Upper lobe of left lung (tissue), 6 donors: ENCODE measurements around the gene VEGFB. TPM values are rescaled to one million over a fixed set of nuclear protein-coding genes. Genes with fewer than 3 reads are reported as not detected.

ENCODE experiments used
- ATAC-seq, 2 donors: fragments of 200-7000 bp; cut with Tn5 transposase; one replicate each; pipeline ENCODE4 v1.9.1; 2022; ENCODE audit warnings: mild to moderate bottlenecking in 2 of 2, moderate library complexity in 2 of 2; ENCODE audit not compliant: low FRiP score in 2 of 2
- DNase-seq, 2 donors: peaks; one replicate each; pipeline ENCODE4 v3.0.0-alpha.2; 2019 to 2020
- H3K27ac ChIP-seq, 4 donors: fragments of 200-600 bp; sonication (generic); one replicate each; pipeline ENCODE4 v1.5.1; 2016 to 2019
- H3K27me3 ChIP-seq, 4 donors: fragments of 200-600 bp; sonication (generic); one replicate each; pipeline ENCODE4 v1.5.1; 2017 to 2019
- H3K36me3 ChIP-seq, 4 donors: fragments of 200-600 bp; sonication (generic); one replicate each; pipeline ENCODE4 v1.5.1; 2016 to 2019
- H3K4me1 ChIP-seq, 4 donors: fragments of 200-600 bp; sonication (generic); one replicate each; pipeline ENCODE4 v1.5.1; 2018 to 2019
- H3K4me3 ChIP-seq, 4 donors: fragments of 200-600 bp; sonication (generic); one replicate each; pipeline ENCODE4 v1.5.1; 2017 to 2019; ENCODE audit warnings: mild to moderate bottlenecking in 2 of 4, moderate library complexity in 1 of 4
- H3K9me3 ChIP-seq, 4 donors: fragments of 200-600 bp; sonication (generic); one replicate each; pipeline ENCODE4 v1.5.1; 2018 to 2019
- CTCF ChIP-seq, 6 experiments: fragments of 450-650 bp in 4 of 6; fragments of 200-600 bp in 2 of 6; sonication (generic) in 2 of 6; IDR thresholded peaks; one replicate each; pipeline ENCODE4 v1.5.1; 2016 to 2019; ENCODE audit warnings: antibody characterized with exemption in 6 of 6
- EP300 ChIP-seq, 4 donors: sonication (generic); formaldehyde crosslinking; IDR thresholded peaks; one replicate each; pipeline ENCODE4 v1.5.1; 2017; ENCODE audit warnings: antibody characterized with exemption in 4 of 4, control low read depth in 2 of 4
- POLR2A ChIP-seq, 4 donors: fragments of 450-650 bp; IDR thresholded peaks; one replicate each; pipeline ENCODE4 v1.5.1; 2016 to 2017; ENCODE audit warnings: antibody characterized with exemption in 4 of 4, mild to moderate bottlenecking in 2 of 4
- POLR2AphosphoS5 ChIP-seq, 2 donors: sonication (generic); formaldehyde crosslinking; IDR thresholded peaks; one replicate each; pipeline ENCODE4 v1.5.1; 2017; ENCODE audit warnings: antibody characterized with exemption in 2 of 2
- WGBS, 2 donors: methylation state at CpG; one replicate each; pipeline ENCODE4 v1.1.5; 2017 to 2018; 5-methylcytosine and 5-hydroxymethylcytosine counted together
- total RNA-seq, 6 donors: library from RNA; depleted of rRNA in 4 of 6; stranded (reverse); fragments of >200 nt in 4 of 6; gene quantifications; one replicate each; pipeline versions ENCODE4 v1.1.0 to v1.2.1, GENCODE V29; 2016 to 2021
- donor health status: DM: no; HTN: no; CAD: no; lungs with moderate emphysema.
- donor health status: DM: no; HTN: yes; CAD: no; lungs with severe emphysema.

The VEGFB gene
- total RNA-seq, 6 donors from 2014 or later: 25.1 to 171 (median 124) TPM

GRCh38 chr11:64247729-64248531 is 13.5 kb downstream of the VEGFB start:
- Histone ChIP-seq H3K4me1 (peaks cover 40 to 58% (median 48%) of the 10 kb centered on the region in 4 donors), H3K9me3 (no peaks in the 10 kb centered on the region), H3K27me3 (no peaks in the 10 kb centered on the region), H3K27ac (peak overlapping the region; percentile 80 to 91 (median 84)), H3K4me3 (peak overlapping the region; percentile 69 to 79 (median 72)), H3K36me3 (peaks cover 0 to 13% (median 10%) of the 10 kb centered on the region in 4 donors)
- TF ChIP-seq POLR2A (IDR thresholded peaks at IDR 0.05): no peak
- no peak for TF ChIP-seq CTCF (IDR thresholded peaks at IDR 0.05)
- no peak for TF ChIP-seq EP300 (IDR thresholded peaks at IDR 0.05)
- no peak for TF ChIP-seq POLR2AphosphoS5 (IDR thresholded peaks at IDR 0.05)
- DNase-seq: no peak
- ATAC-seq: peak in 1 of 2 donors; percentile 1
- WGBS, 2 donors: 36 to 46% methylated on average over 30 to 31 of the region's 31 CpGs

GRCh38 chr11:64248578-64248977 is 14.2 kb downstream of the VEGFB start:
- Histone ChIP-seq H3K36me3 (peaks cover 0 to 8% (median 7%) of the 10 kb centered on the region in 4 donors), H3K4me3 (no peak overlapping the region), H3K9me3 (no peaks in the 10 kb centered on the region), H3K4me1 (peaks cover 41 to 61% (median 47%) of the 10 kb centered on the region in 4 donors), H3K27me3 (no peaks in the 10 kb centered on the region), H3K27ac (no peak overlapping the region)
- DNase-seq (no peak), ATAC-seq (no peak)
- no peak for TF ChIP-seq POLR2AphosphoS5 (IDR thresholded peaks at IDR 0.05)
- no peak for TF ChIP-seq EP300 (IDR thresholded peaks at IDR 0.05)
- TF ChIP-seq POLR2A (IDR thresholded peaks at IDR 0.05): no peak
- no peak for TF ChIP-seq CTCF (IDR thresholded peaks at IDR 0.05)
- 58 to 87% methylated on average over 3 to 7 of the region's 7 CpGs for WGBS, 2 donors

- WGBS, 2 donors: 96 to 97% methylated on average over 3 to 4 of the region's 4 CpGs
- peaks cover 41 to 63% (median 49%) of the 10 kb centered on the region in 4 donors for H3K4me1 ChIP-seq
- H3K4me3 ChIP-seq: no peak overlapping the region
- no peak overlapping the region for H3K27ac ChIP-seq
- no peaks in the 10 kb centered on the region for H3K27me3 ChIP-seq
- DNase-seq (no peak), ATAC-seq (no peak)
- H3K9me3 ChIP-seq: no peaks in the 10 kb centered on the region
- TF ChIP-seq POLR2A (IDR thresholded peaks at IDR 0.05) (no peak), CTCF (IDR thresholded peaks at IDR 0.05) (no peak), POLR2AphosphoS5 (IDR thresholded peaks at IDR 0.05) (no peak), EP300 (IDR thresholded peaks at IDR 0.05) (no peak)
- H3K36me3 ChIP-seq: peaks cover 0 to 4% (median 2%) of the 10 kb centered on the region in 4 donors
Observed at GRCh38 chr11:64249038-64249437, 14.7 kb downstream of the VEGFB start.

GRCh38 chr11:64249563-64250414 is 15.4 kb downstream of the VEGFB start:
- no peak for DNase-seq
- Histone ChIP-seq H3K4me1 (peaks cover 40 to 63% (median 49%) of the 10 kb centered on the region in 4 donors), H3K9me3 (no peaks in the 10 kb centered on the region), H3K4me3 (no peak overlapping the region), H3K27ac (no peak overlapping the region), H3K36me3 (peaks cover 0 to 8% (median 7%) of the 10 kb centered on the region in 4 donors), H3K27me3 (no peaks in the 10 kb centered on the region)
- no peak for ATAC-seq
- TF ChIP-seq POLR2AphosphoS5 (IDR thresholded peaks at IDR 0.05): no peak
- TF ChIP-seq POLR2A (IDR thresholded peaks at IDR 0.05): no peak
- TF ChIP-seq CTCF (IDR thresholded peaks at IDR 0.05): no peak
- no peak for TF ChIP-seq EP300 (IDR thresholded peaks at IDR 0.05)
- 91 to 97% methylated on average over 8 of the region's 8 CpGs for WGBS, 2 donors
